NT2/D1 (cell line): ENCODE measurements around the gene APC2.

Source experiments
- YY1 ChIP-seq: IDR thresholded peaks from 2 replicates; pipeline ENCODE4 v1.6.1; 2011; ENCODE audit not compliant: insufficient read length, insufficient read depth
- ZNF274 ChIP-seq: IDR thresholded peaks from 2 replicates; pipeline ENCODE4 v1.6.1; 2011; ENCODE audit warnings: mild to moderate bottlenecking, low read depth, low read length

- TF ChIP-seq YY1 = no peak
- TF ChIP-seq ZNF274 = no peak
Observed at GRCh38 chr19:1481893-1482360, 32.0 kb downstream of the APC2 start.
